Measurements from ENCODE around the gene LMX1A.

GRCh38 chr1:165345502-165345901 lies 11.0 kb downstream of the LMX1A start:
- TF ChIP-seq POLR2A (IDR thresholded peaks at IDR 0.05) (no peak), CTCF (IDR thresholded peaks at IDR 0.05) (no peak)
